CD4-positive, alpha-beta memory T cell (primary cell): Measurements from ENCODE around the gene ANGEL2. TPM values are rescaled to one million over a fixed set of nuclear protein-coding genes. Genes with fewer than 3 reads are reported as not detected.

ENCODE experiments used
- CTCF ChIA-PET: fragments of 350-600 bp; sonication (Branson Sonifier 250); formaldehyde crosslinking; loops from one replicate; lab custom pipeline; 2021; ENCODE audit warnings: inconsistent platforms; ENCODE audit not compliant: partially characterized antibody; lab: Charles Lee
- POLR2A ChIA-PET: fragments of 350-600 bp; sonication (Branson Sonifier 250); formaldehyde crosslinking; loops from one replicate; lab custom pipeline; 2021; ENCODE audit not compliant: partially characterized antibody; lab: Charles Lee
- DNase-seq, 5 donors: peaks; one replicate each; pipeline versions ENCODE4 v3.0.0 to v3.0.0-alpha.2; 2020 to 2022; ENCODE audit warnings: mixed read lengths in 1 of 5
- H3K27ac ChIP-seq: one replicate; pipeline ENCODE4 v1.7.0; 2013; ENCODE audit warnings: low read depth, low read length
- H3K27me3 ChIP-seq: 2 replicates; pipeline ENCODE4 v1.7.0; 2013; ENCODE audit warnings: mild to moderate bottlenecking, low read length, moderate library complexity; ENCODE audit not compliant: insufficient read depth
- H3K36me3 ChIP-seq: 2 replicates; pipeline ENCODE4 v1.7.0; 2013; ENCODE audit warnings: mild to moderate bottlenecking, low read length, moderate library complexity; ENCODE audit not compliant: insufficient read depth
- H3K4me1 ChIP-seq: 2 replicates; pipeline ENCODE4 v1.7.0; 2013; ENCODE audit warnings: mild to moderate bottlenecking, low read length, moderate library complexity; ENCODE audit not compliant: insufficient read depth
- H3K4me3 ChIP-seq, 2 donors: one replicate each; pipeline ENCODE4 v1.7.0; 2013; ENCODE audit warnings: low read length in 2 of 2, mild to moderate bottlenecking in 1 of 2
- H3K9me3 ChIP-seq, 2 donors: one replicate each; pipeline ENCODE4 v1.7.0; 2013; ENCODE audit warnings: low read length in 2 of 2, control low read depth in 1 of 2; ENCODE audit not compliant: control insufficient read depth in 1 of 2
- H3K27ac Mint-ChIP-seq, 7 donors: one replicate each; pipeline ENCODE4 v1.8.0; 2020 to 2021; ENCODE audit warnings: mixed read lengths in 7 of 7, mild to moderate bottlenecking in 6 of 7, inconsistent platforms in 3 of 7, moderate library complexity in 3 of 7
- H3K27me3 Mint-ChIP-seq, 2 donors: one replicate each; pipeline ENCODE4 v1.8.0; 2020 to 2021; ENCODE audit warnings: mixed read lengths in 2 of 2
- H3K36me3 Mint-ChIP-seq, 2 donors: one replicate each; pipeline ENCODE4 v1.8.0; 2020 to 2021; ENCODE audit warnings: mixed read lengths in 2 of 2, inconsistent platforms in 1 of 2, mild to moderate bottlenecking in 1 of 2
- H3K4me1 Mint-ChIP-seq, 4 donors: one replicate each; pipeline ENCODE4 v1.8.0; 2020 to 2021; ENCODE audit warnings: mixed read lengths in 4 of 4, mild to moderate bottlenecking in 1 of 4
- H3K4me3 Mint-ChIP-seq, 8 donors: one replicate each; pipeline ENCODE4 v1.8.0; 2020 to 2021; ENCODE audit warnings: mixed read lengths in 8 of 8, mild to moderate bottlenecking in 7 of 8, moderate library complexity in 6 of 8, inconsistent platforms in 3 of 8
- H3K9me3 Mint-ChIP-seq, 8 donors: one replicate each; pipeline ENCODE4 v1.8.0; 2020 to 2021; ENCODE audit warnings: mixed read lengths in 8 of 8, mild to moderate bottlenecking in 5 of 8, inconsistent platforms in 3 of 8, moderate library complexity in 1 of 8
- intact Hi-C: fragments of 100-400 bp; cut with micrococcal nuclease; formaldehyde crosslinking; loops from one replicate; pipeline ENCODE4 v1.15.1; 2023
- polyA plus RNA-seq, 2 donors: library from polyadenylated mRNA; unstranded; fragments of 300-500 nt; fragmentation: Illumina TruSeq; gene quantifications; one replicate each; pipeline ENCODE4 v1.2.3, GENCODE V29; 2021
- total RNA-seq, 2 experiments: library from RNA; stranded (reverse); gene quantifications; one replicate each; pipeline ENCODE4 v1.2.3, GENCODE V29; 2021

The ANGEL2 gene
- total and polyA plus RNA-seq, 4 experiments from 2014 or later: 22.3 to 81.4 (median 53.1) TPM

DNA sequence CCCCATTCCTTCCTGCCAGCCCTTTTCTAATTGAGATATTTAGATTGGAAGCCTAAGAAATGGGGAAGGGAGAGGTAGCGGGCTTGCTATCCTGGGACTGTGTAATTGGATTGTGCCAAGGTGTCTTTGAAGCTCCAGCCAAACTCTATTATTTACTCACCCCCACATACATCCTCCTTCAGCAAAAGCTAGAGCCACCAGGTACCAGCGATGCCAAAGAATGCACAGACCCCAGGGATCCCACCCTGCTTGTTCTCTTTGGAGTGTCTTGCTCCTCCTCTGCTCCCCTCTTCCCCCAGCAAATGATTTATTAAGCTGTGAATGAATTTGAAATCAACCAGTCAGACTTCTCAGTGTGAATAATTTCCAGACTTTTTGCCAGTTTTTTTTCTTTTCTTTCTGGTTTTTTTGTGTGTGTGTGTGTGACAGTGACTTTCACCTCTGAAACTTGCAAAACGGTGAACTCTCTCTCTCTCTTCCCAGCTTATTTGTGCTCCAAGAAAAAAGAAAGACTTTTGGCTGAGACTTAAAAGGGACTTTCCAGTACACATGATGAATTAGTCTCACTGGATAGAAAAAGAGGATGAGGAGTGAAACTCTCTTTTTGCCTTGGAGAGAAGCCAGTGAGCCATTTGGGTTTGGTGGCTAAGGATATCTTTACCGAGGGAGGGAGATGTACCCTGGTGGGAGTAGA is 63.6 kb downstream of the ANGEL2 start:
- CTCF ChIA-PET: no interaction called here
- Histone ChIP-seq H3K4me3 (no peak overlapping the region), H3K36me3 (no peaks in the 10 kb centered on the region), H3K9me3 (no peaks in the 10 kb centered on the region), H3K27ac (no peak overlapping the region), H3K4me1 (peaks cover 10% of the 10 kb centered on the region), H3K27me3 (no peaks in the 10 kb centered on the region)
- intact Hi-C loops: no loop called here
- H3K36me3 Mint-ChIP-seq: no peaks in the 10 kb centered on the region
- DNase-seq: no peak
- peaks cover 0 to 8% (median 1%) of the 10 kb centered on the region in 8 donors for H3K9me3 Mint-ChIP-seq
- H3K27ac Mint-ChIP-seq: no peak overlapping the region
- POLR2A ChIA-PET: no interaction called here
- H3K4me3 Mint-ChIP-seq: peak overlapping the region in 5 of 8 donors; percentile 24 to 62 (median 28)
- H3K27me3 Mint-ChIP-seq: peaks cover 38 to 45% of the 10 kb centered on the region in 2 donors
- peaks cover 2 to 22% (median 9%) of the 10 kb centered on the region in 4 donors for H3K4me1 Mint-ChIP-seq

DNA sequence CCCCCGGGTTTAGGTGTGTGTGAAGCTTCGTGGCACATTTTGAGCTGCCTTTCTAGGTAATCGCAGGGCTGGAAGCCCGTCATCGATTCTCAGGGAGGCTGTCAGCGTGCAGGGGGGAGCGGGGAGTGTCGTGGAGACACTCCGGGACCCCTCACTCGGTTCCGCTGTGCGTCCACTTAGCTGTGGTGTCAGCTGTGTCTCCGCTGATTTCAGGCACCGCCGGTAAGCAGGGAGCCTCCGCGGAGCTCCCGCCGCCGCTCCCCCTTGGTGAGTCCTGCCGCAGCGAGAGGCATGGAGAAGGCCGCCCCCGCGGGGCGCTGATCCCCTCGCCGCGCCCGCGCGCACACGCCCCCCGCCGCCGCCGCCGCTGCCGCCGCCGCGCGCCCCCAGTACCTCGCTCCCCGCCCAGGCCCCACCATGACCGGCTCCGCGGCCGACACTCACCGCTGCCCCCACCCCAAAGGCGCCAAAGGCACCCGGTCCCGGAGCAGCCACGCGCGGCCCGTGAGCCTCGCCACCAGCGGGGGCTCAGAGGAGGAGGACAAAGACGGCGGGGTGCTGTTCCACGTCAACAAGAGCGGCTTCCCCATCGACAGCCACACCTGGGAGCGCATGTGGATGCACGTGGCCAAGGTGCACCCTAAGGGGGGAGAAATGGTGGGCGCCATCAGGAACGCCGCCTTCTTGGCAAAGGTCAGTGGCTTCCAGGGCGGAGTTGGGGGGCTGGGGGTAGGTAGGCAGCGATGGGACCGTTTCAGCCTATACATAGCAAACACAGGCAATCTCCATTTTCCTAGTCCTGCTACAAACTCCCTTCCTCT is 64.3 kb downstream of the ANGEL2 start:
- intact Hi-C loops: no loop called here
- H3K27me3 ChIP-seq: no peaks in the 10 kb centered on the region
- peak overlapping the region in 1 of 2 donors; percentile 24 for H3K4me3 ChIP-seq
- peaks cover 2 to 22% (median 9%) of the 10 kb centered on the region in 4 donors for H3K4me1 Mint-ChIP-seq
- no peak overlapping the region for H3K27ac ChIP-seq
- peaks cover 10% of the 10 kb centered on the region for H3K4me1 ChIP-seq
- POLR2A ChIA-PET: no interaction called here
- H3K9me3 ChIP-seq: no peaks in the 10 kb centered on the region
- H3K27ac Mint-ChIP-seq: no peak overlapping the region
- CTCF ChIA-PET: interaction anchor here (0.7 to 0.8 kb wide), 2 partner anchors 12 to 16 kb away, joined by 3 read pairs; no protein-coding TSS in a partner anchor
- H3K4me3 Mint-ChIP-seq: peak overlapping the region; percentile 73 to 84 (median 79)
- peak in 1 of 5 donors; percentile 1 for DNase-seq
- H3K27me3 Mint-ChIP-seq: peaks cover 36 to 43% of the 10 kb centered on the region in 2 donors
- H3K9me3 Mint-ChIP-seq: peaks cover 0 to 8% (median 1%) of the 10 kb centered on the region in 8 donors
- H3K36me3 ChIP-seq: no peaks in the 10 kb centered on the region
- H3K36me3 Mint-ChIP-seq: no peaks in the 10 kb centered on the region

DNA sequence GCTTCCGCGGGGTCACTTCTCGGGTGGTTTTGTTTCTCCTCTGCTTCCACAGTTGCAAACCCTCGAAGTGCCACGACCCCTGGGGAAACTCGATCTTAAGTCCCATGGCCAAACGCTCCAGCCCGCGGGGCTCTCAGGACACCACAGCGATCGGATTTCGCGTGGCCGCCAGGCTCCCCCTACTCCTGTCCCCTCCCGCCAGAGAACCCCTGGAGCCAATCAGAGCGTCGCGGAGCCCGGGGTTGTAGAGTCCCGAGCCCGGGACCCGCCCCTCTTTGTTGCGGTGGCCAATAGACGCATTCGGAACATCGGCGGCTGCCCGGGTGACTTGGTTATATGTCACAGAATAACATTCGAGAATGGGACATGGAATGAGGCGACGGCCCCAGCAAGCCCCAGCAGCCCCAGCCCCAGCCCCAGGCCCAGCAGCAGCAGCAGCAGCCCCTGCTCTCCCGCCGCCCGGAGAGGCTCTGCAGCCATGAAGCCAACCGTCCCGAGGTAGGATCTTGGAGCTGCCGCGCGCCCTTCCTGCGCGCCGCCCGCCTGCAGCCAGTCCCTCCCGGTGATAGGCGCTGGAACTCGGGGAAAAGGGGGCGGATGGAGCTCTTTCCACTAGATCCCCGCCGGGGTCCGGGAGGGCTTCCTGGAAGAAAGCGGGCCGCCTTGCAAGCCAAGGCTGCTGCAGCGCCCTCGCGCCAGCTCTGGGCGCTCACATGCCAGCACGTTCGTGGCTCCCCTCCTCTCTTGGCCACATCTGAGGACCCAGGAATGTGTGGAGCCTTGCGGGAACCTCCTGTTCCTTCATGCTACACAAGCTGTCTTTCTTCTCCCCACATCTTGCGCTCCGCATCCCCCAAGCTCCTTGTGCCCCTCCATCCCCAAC is 65.2 kb downstream of the ANGEL2 start, which contains the start of gene VASH2:
VASH2 (plus strand) TSS at position 299 of the 883 bp plus-strand sequence. CDS start 1,002 bp downstream, outside the sequence.
- peaks cover 2 to 22% (median 9%) of the 10 kb centered on the region in 4 donors for H3K4me1 Mint-ChIP-seq
- intact Hi-C loops: no loop called here
- peak; percentile 23 to 59 (median 28) for DNase-seq
- no peaks in the 10 kb centered on the region for H3K36me3 Mint-ChIP-seq
- H3K4me3 ChIP-seq: peak within 1 kb of the TSS; percentile 24 to 34
- no peak within 1 kb of the TSS for H3K27ac ChIP-seq
- peak within 1 kb of the TSS; percentile 73 to 84 (median 79) for H3K4me3 Mint-ChIP-seq
- peaks cover 32 to 37% of the 10 kb centered on the region in 2 donors for H3K27me3 Mint-ChIP-seq
- no peaks in the 10 kb centered on the region for H3K27me3 ChIP-seq
- H3K9me3 ChIP-seq: no peaks in the 10 kb centered on the region
- ChIA-PET POLR2A (no interaction called here), CTCF (interaction anchor here (0.7 to 0.8 kb wide), 2 partner anchors 11 to 17 kb away, joined by 3 read pairs; no protein-coding TSS in a partner anchor)
- peak within 1 kb of the TSS in 2 of 7 donors; percentile 35 to 48 for H3K27ac Mint-ChIP-seq
- no peaks in the 10 kb centered on the region for H3K36me3 ChIP-seq
- H3K9me3 Mint-ChIP-seq: peaks cover 0 to 8% (median 1%) of the 10 kb centered on the region in 8 donors
- H3K4me1 ChIP-seq: peaks cover 10% of the 10 kb centered on the region

DNA sequence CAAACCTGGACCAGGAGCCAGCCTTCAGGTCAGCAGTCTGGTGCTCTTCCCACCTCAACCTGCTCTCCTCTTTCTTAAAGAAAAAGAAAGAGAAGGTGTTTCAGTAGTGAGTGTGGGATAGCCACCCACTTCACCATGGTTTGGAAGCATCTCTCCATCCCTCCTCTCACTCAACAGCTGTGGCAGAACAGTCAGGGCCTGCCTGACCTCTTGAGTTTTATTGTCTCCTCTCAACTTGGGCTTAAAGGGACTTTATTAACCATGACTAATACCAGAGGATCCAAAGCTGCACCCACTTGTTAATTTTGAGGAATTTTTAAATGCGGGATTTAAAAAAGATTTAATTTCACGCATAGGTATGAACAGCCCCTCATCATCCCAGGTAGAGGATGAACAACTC is 65.9 kb downstream of the ANGEL2 start:
- no peaks in the 10 kb centered on the region for H3K36me3 Mint-ChIP-seq
- H3K9me3 ChIP-seq: no peaks in the 10 kb centered on the region
- ChIA-PET POLR2A (no interaction called here), CTCF (no interaction called here)
- no peaks in the 10 kb centered on the region for H3K36me3 ChIP-seq
- H3K4me3 ChIP-seq: peak overlapping the region; percentile 24 to 34
- H3K27ac Mint-ChIP-seq: no peak overlapping the region
- peaks cover 2 to 22% (median 9%) of the 10 kb centered on the region in 4 donors for H3K4me1 Mint-ChIP-seq
- peaks cover 10% of the 10 kb centered on the region for H3K4me1 ChIP-seq
- peaks cover 0 to 8% (median 1%) of the 10 kb centered on the region in 8 donors for H3K9me3 Mint-ChIP-seq
- peak overlapping the region; percentile 57 to 84 (median 78) for H3K4me3 Mint-ChIP-seq
- no peaks in the 10 kb centered on the region for H3K27me3 ChIP-seq
- intact Hi-C loops: no loop called here
- peaks cover 30 to 35% of the 10 kb centered on the region in 2 donors for H3K27me3 Mint-ChIP-seq
- no peak for DNase-seq
- no peak overlapping the region for H3K27ac ChIP-seq

DNA sequence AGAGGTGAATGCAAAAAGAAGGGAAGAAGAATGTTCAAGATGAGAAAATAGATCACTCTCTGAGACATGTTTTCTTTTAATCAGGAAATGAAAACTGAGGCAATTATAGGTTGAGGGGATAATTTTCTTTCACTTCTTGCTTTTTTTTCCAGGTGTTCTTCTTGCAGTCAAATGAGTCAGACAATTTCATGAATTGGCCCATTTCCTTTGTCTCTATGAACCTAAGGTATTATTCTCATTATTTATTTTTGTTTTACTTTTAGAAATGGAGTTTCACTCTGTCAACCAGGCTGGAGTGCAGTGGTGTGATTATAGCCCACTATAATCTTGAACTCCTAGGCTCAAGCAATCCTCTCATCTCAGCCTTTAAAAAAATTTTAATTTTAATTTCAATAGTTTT is 68.8 kb downstream of the ANGEL2 start:
- Mint-ChIP-seq H3K4me3 (no peak overlapping the region), H3K36me3 (no peaks in the 10 kb centered on the region), H3K27me3 (peaks cover 7 to 14% of the 10 kb centered on the region in 2 donors), H3K9me3 (peaks cover 0 to 9% (median 2%) of the 10 kb centered on the region in 8 donors), H3K4me1 (peaks cover under 1 to 8% (median 7%) of the 10 kb centered on the region in 4 donors), H3K27ac (no peak overlapping the region)
- intact Hi-C loops: no loop called here
- H3K9me3 ChIP-seq: no peaks in the 10 kb centered on the region
- H3K4me3 ChIP-seq: no peak overlapping the region
- DNase-seq: no peak
- ChIA-PET CTCF (no interaction called here), POLR2A (no interaction called here)
- H3K36me3 ChIP-seq: no peaks in the 10 kb centered on the region
- H3K27ac ChIP-seq: no peak overlapping the region
- no peaks in the 10 kb centered on the region for H3K27me3 ChIP-seq
- peaks cover 10% of the 10 kb centered on the region for H3K4me1 ChIP-seq

DNA sequence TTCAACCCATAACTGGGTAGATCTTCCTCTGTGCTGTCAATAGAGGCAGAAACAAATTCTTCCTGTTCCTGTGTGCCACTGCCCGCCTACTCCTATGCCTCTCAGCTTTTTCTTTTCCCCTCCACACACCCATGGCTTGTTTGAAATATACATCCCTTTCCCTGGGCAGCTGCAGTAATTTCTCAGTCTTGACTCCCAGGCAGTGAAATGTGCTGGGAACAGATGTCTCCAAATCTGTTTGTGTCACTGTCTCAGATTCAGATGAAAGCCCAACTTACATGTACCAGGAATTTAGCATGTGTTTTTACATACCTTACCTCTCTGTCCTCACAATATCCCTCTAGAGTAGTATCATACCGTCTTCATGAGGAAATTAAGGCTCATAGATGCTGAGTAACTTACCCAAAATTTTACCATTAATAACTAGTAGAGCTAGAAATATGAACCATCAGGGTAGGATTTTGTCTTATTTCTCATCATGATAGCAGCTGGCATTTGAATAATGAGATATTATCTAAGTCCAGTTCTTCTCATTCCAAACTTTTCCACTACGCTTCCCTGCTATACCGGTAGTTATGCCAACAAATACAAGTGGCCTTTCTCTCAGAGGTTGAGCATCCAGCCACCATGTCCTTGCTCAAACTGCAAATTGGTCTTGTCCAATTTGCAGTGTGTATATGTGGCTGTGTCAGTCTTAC is 70.1 kb downstream of the ANGEL2 start:
- no peaks in the 10 kb centered on the region for H3K36me3 ChIP-seq
- intact Hi-C loops: no loop called here
- H3K27ac ChIP-seq: no peak overlapping the region
- no peak overlapping the region for H3K4me3 ChIP-seq
- no peaks in the 10 kb centered on the region for H3K9me3 ChIP-seq
- Mint-ChIP-seq H3K27ac (no peak overlapping the region), H3K4me1 (peaks cover 0 to 4% (median 2%) of the 10 kb centered on the region in 4 donors), H3K27me3 (peaks cover 6 to 14% of the 10 kb centered on the region in 2 donors), H3K9me3 (peaks cover 0 to 19% (median 5%) of the 10 kb centered on the region in 8 donors), H3K36me3 (no peaks in the 10 kb centered on the region), H3K4me3 (no peak overlapping the region)
- POLR2A ChIA-PET: no interaction called here
- DNase-seq: no peak
- CTCF ChIA-PET: no interaction called here
- no peaks in the 10 kb centered on the region for H3K27me3 ChIP-seq
- H3K4me1 ChIP-seq: peaks cover 5% of the 10 kb centered on the region
